ENCODE results near the gene SPG7.
A peak's percentile ranks its signal among the peaks of the same experiment; 100 is the strongest.
"Not testable (repeated sequence)": the region's sequence is repeated elsewhere in the genome, so short reads cannot be mapped to it uniquely, and the experiment has no call there.

The SPG7 gene

GRCh38 chr16:89507834-89508590, at the start of gene SPG7:
Gene SPG7, plus strand, starts transcription at chr16:89508403. Its CDS starts 15 bp downstream, at chr16:89508418.
- peak; percentile 72 for DNase-seq (ENCODE audit: low read depth)

GRCh38 chr16:89458551-89458950, 49.7 kb upstream of the SPG7 start:
- no peak for DNase-seq (ENCODE audit: low read depth)

- DNase-seq (ENCODE audit: low read depth): no peak
Measured at GRCh38 chr16:89458967-89459366, 49.2 kb upstream of the SPG7 start.

GRCh38 chr16:89460556-89460955, 47.6 kb upstream of the SPG7 start:
- no peak for DNase-seq (ENCODE audit: low read depth)

- not testable (repeated sequence) for DNase-seq (ENCODE audit: low read depth)
Measured at GRCh38 chr16:89461890-89462289, 46.3 kb upstream of the SPG7 start.

- not testable (repeated sequence) for DNase-seq (ENCODE audit: low read depth)
Measured at GRCh38 chr16:89462639-89463038, 45.6 kb upstream of the SPG7 start.

GRCh38 chr16:89463312-89463711, 44.9 kb upstream of the SPG7 start:
- not testable (repeated sequence) for DNase-seq (ENCODE audit: low read depth)

- no peak for DNase-seq (ENCODE audit: low read depth)
Measured at GRCh38 chr16:89466920-89467319, 41.3 kb upstream of the SPG7 start.

GRCh38 chr16:89467382-89467781, 40.8 kb upstream of the SPG7 start:
- no peak for DNase-seq (ENCODE audit: low read depth)

- no peak for DNase-seq (ENCODE audit: low read depth)
Measured at GRCh38 chr16:89472711-89473075, 35.5 kb upstream of the SPG7 start.

- DNase-seq (ENCODE audit: low read depth): no peak
Measured at GRCh38 chr16:89473136-89473712, 35.0 kb upstream of the SPG7 start.

GRCh38 chr16:89473791-89474414, 34.3 kb upstream of the SPG7 start:
- no peak for DNase-seq (ENCODE audit: low read depth)

GRCh38 chr16:89475144-89475543, 33.1 kb upstream of the SPG7 start:
- no peak for DNase-seq (ENCODE audit: low read depth)

GRCh38 chr16:89476379-89476778, 31.8 kb upstream of the SPG7 start:
- no peak for DNase-seq (ENCODE audit: low read depth)

GRCh38 chr16:89476811-89477261, 31.4 kb upstream of the SPG7 start:
- DNase-seq (ENCODE audit: low read depth): no peak

- no peak for DNase-seq (ENCODE audit: low read depth)
Measured at GRCh38 chr16:89478576-89479221, 29.5 kb upstream of the SPG7 start.

- DNase-seq (ENCODE audit: low read depth): no peak
Measured at GRCh38 chr16:89481356-89481955, 26.7 kb upstream of the SPG7 start.

- no peak for DNase-seq (ENCODE audit: low read depth)
Measured at GRCh38 chr16:89482150-89482816, 25.9 kb upstream of the SPG7 start.

GRCh38 chr16:89482817-89483205, 25.4 kb upstream of the SPG7 start:
- no peak for DNase-seq (ENCODE audit: low read depth)

GRCh38 chr16:89484041-89484501, 24.1 kb upstream of the SPG7 start:
- no peak for DNase-seq (ENCODE audit: low read depth)

- DNase-seq (ENCODE audit: low read depth): no peak
Measured at GRCh38 chr16:89484923-89485679, 23.1 kb upstream of the SPG7 start.
